ENCODE measurements around the gene HEATR3.

The HEATR3 gene

GRCh38 chr16:50103764-50104163 lies 38.0 kb downstream of the HEATR3 start:
- Histone ChIP-seq H3K27ac (ENCODE audit: poor library complexity, severe bottlenecking) (no peak overlapping the region), H3K36me3 (ENCODE audit: low read depth) (peaks cover 74% of the 10 kb centered on the region), H3K27me3 (ENCODE audit: insufficient read depth, poor library complexity, severe bottlenecking) (no peaks in the 10 kb centered on the region), H3K4me1 (ENCODE audit: insufficient read depth, poor library complexity, severe bottlenecking) (peaks cover 26% of the 10 kb centered on the region), H3K4me3 (ENCODE audit: severe bottlenecking) (no peak overlapping the region), H3K9me3 (ENCODE audit: severe bottlenecking) (no peaks in the 10 kb centered on the region)
- TF ChIP-seq, protein P1, sequence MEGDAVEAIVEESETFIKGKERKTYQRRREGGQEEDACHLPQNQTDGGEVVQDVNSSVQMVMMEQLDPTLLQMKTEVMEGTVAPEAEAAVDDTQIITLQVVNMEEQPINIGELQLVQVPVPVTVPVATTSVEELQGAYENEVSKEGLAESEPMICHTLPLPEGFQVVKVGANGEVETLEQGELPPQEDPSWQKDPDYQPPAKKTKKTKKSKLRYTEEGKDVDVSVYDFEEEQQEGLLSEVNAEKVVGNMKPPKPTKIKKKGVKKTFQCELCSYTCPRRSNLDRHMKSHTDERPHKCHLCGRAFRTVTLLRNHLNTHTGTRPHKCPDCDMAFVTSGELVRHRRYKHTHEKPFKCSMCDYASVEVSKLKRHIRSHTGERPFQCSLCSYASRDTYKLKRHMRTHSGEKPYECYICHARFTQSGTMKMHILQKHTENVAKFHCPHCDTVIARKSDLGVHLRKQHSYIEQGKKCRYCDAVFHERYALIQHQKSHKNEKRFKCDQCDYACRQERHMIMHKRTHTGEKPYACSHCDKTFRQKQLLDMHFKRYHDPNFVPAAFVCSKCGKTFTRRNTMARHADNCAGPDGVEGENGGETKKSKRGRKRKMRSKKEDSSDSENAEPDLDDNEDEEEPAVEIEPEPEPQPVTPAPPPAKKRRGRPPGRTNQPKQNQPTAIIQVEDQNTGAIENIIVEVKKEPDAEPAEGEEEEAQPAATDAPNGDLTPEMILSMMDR (IDR thresholded peaks at IDR 0.05; ENCODE audit: poor library complexity, severe bottlenecking), result no peak
- ATAC-seq (ENCODE audit: low read depth) (no peak), DNase-seq (ENCODE audit: low spot score) (no peak)

DNA sequence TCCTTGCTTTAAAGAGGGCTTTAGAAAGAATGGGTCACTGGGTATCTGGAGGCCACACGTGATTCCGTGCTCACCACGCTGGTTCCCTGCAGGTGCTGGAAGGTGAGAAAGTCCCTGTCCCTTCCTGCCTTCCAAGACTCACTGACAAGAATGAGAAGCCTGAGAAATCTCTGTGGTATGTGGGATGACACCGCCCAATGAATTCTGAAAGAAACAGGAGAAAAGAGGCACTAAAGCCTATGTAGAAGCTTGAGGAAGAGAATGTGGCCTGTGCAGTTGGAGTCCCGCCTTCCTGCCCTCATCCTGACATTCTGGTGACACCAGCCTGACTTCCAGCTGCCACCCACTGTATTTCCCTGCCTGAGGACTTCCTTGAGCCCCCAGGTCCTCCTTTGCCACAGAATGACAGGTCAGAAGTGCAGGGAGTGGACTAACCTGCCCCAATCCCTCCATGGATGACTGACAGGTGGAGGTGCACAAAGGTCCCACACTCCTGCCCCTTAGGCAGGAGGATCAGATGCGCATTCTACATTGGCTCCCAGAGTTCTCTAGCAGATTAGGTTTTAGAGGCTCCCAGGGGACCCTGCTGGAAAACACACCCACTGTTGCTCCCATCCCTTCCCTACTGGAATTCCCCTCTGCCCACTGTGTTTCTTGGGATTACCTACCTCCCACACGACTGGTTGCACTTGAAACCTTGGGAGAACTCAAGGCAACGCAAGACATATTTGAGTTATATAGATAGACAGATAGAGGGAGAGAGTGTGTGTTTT lies 48.8 kb downstream of the HEATR3 start:
- Histone ChIP-seq H3K4me1 (ENCODE audit: insufficient read depth, poor library complexity, severe bottlenecking) (no peaks in the 10 kb centered on the region), H3K27ac (ENCODE audit: poor library complexity, severe bottlenecking) (no peak overlapping the region), H3K9me3 (ENCODE audit: severe bottlenecking) (no peaks in the 10 kb centered on the region), H3K36me3 (ENCODE audit: low read depth) (no peaks in the 10 kb centered on the region), H3K4me3 (ENCODE audit: severe bottlenecking) (no peak overlapping the region), H3K27me3 (ENCODE audit: insufficient read depth, poor library complexity, severe bottlenecking) (no peaks in the 10 kb centered on the region)
- DNase-seq (ENCODE audit: low spot score), result no peak
- TF ChIP-seq, protein P1 (IDR thresholded peaks at IDR 0.05; ENCODE audit: poor library complexity, severe bottlenecking), result no peak
- peak; percentile 61; the same call in 1 of the 3 replicates for ATAC-seq (ENCODE audit: low read depth)

DNA sequence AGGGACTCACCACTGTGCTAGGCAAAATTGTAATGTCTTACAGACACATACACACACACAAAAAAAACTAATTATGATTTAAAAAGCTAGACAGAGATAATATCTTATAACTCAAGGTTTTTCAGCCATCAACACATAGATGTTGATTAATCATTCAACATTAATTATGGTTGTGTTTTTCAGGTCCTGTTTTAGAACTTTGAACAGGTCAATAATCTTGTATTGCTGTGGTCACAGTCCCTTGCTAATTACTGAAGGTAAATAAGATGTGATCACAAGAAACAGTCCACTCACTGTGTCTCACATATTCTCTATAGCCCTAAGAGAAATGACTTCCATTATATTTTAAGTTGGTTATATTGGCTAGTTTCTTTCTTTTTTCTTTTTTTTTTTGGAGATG lies 54.9 kb downstream of the HEATR3 start:
- no peaks in the 10 kb centered on the region for H3K9me3 ChIP-seq (ENCODE audit: severe bottlenecking)
- no peaks in the 10 kb centered on the region for H3K27me3 ChIP-seq (ENCODE audit: insufficient read depth, poor library complexity, severe bottlenecking)
- no peaks in the 10 kb centered on the region for H3K4me1 ChIP-seq (ENCODE audit: insufficient read depth, poor library complexity, severe bottlenecking)
- H3K4me3 ChIP-seq (ENCODE audit: severe bottlenecking), result no peak overlapping the region
- TF ChIP-seq, protein P1 (IDR thresholded peaks at IDR 0.05; ENCODE audit: poor library complexity, severe bottlenecking), result no peak
- ATAC-seq (ENCODE audit: low read depth), result no peak
- H3K36me3 ChIP-seq (ENCODE audit: low read depth), result no peaks in the 10 kb centered on the region
- no peak overlapping the region for H3K27ac ChIP-seq (ENCODE audit: poor library complexity, severe bottlenecking)
- no peak for DNase-seq (ENCODE audit: low spot score)

- Histone ChIP-seq H3K4me3 (ENCODE audit: severe bottlenecking) (no peak overlapping the region), H3K27ac (ENCODE audit: poor library complexity, severe bottlenecking) (no peak overlapping the region), H3K27me3 (ENCODE audit: insufficient read depth, poor library complexity, severe bottlenecking) (no peaks in the 10 kb centered on the region), H3K4me1 (ENCODE audit: insufficient read depth, poor library complexity, severe bottlenecking) (no peaks in the 10 kb centered on the region), H3K36me3 (ENCODE audit: low read depth) (no peaks in the 10 kb centered on the region), H3K9me3 (ENCODE audit: severe bottlenecking) (no peaks in the 10 kb centered on the region)
- TF ChIP-seq, protein P1 (IDR thresholded peaks at IDR 0.05; ENCODE audit: poor library complexity, severe bottlenecking), result no peak
- DNase-seq (ENCODE audit: low spot score) (no peak), ATAC-seq (ENCODE audit: low read depth) (no peak)
Measured at GRCh38 chr16:50121278-50121677, 55.5 kb downstream of the HEATR3 start.
